SKM-1 treated with dmso at 0.1 percent for 144 hours (cell line): Measurements from ENCODE around the gene MAMDC2.

ENCODE experiments used
- DNase-seq: peaks from one replicate; lab custom pipeline; 2025; ENCODE audit not compliant: unreplicated experiment; lab: John Stamatoyannopoulos, UW

MAMDC2 gene

DNA sequence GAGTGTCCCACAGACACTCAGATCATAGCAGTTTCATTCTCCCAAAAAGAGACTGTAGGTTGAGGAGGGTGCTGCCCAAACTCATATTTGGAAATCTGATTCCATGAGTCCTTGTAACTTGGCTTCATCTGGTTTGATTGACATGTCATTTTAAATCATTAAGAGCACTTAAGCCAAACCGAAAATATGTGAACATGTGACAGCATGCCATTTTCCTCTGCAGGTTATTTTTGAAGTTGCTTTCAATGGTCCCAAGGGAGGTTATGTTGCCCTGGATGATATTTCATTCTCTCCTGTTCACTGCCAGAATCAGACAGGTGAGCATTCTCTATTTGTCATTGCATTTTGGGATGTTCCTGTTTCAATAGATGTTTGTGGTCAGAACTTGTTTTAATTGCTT lies 87.6 kb downstream of the MAMDC2 start:
- DNase-seq = no peak

DNA sequence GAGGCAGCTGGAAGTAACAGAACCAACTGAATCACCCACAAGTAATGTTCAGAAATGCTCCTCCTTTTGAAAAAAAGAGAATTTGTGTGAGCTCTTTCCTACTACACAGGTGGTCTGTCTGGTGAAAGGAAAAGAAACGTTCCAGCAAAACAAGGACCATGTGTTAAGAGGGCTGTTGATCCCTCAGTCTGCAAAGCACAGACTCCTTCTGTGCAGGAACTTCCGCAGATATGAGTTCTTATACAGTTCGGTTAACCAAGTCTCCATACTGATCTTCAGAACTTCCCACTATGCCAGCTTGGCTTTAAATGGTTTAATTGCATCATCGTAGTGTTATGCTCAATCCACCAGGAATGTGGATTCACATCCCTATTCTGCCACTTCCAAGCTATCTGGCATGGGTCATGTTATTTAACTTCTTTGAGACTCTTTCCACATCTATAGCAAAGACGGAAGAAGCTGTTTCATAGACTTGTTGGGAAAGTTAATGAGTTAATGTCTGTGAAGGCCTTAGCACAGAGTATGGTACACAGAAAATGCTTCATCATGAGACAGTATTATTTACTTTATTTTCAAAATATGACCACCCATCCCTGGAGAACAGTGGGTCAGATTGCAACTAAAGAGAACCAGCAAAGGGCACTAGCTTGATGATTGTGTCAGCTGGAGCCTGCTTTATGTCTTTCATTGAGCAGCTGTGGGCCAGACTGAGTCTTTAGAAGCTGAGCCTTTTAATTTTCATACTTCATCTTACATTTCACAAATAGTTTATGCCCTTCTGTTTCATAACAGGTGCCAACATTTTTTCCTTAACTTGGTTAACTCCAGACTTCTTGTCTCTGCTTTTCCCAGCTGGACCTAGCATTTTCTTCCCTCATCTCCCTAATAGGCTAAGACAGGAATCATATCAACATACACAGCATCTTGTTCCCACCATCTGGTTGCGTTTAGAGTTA lies 89.9 kb downstream of the MAMDC2 start:
- DNase-seq = no peak

DNA sequence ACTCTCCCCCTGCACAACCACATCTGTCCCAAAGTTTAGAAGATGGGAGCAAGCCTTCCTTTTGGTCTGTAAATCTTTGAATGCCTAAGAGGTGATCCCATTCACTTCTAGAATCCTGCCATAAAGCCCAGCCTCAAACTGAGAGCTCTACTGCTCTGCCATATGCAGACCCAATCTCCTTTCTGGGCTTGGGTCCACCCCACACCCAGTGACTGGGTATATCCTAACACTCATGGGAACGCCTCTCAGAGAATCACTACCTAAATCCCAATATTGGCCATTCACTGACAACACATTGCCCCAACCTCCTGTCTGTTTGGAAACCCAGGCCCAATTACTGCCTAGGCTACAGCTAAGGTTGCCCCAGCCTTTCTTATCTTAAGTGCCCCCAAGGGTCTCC lies 90.7 kb downstream of the MAMDC2 start:
- DNase-seq = no peak

DNA sequence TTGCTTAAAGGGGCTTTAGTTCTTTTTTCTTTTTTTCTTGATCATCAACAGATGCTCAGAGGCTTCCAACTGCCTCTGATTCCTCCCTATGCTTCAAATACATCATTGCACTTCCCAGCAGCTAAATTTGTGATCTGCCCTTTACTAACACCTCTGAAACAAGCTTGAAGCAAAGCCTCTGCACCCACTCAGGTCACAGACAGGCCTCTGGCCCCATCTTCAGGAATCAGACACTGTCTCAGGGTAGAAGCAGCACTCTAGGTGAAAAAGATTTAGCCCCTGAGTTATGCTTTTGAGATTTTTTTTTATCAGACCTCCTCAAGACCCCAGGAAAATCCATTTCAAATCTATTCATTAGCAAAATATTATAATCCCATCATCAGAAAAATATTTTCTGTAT lies 91.5 kb downstream of the MAMDC2 start:
- no peak for DNase-seq

DNA sequence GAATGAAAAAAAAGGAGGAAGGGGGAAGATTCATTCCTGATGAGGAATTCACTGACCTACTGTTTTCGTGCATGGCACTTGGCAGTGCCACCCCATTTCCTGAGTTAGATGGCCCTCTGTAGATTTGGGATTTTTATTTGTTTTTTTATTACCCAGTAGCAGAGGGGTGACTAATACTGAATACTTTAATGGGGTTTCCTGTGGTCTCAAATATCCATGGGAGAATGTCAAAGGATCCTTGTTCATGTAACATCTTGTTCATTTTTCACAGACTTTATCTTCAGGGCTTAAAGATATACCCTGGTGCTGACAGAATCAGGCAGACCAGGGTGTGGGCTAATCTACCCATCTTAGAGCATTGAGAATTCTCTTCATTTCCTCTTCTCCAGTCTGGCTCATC lies 93.0 kb downstream of the MAMDC2 start:
- no peak for DNase-seq

DNA sequence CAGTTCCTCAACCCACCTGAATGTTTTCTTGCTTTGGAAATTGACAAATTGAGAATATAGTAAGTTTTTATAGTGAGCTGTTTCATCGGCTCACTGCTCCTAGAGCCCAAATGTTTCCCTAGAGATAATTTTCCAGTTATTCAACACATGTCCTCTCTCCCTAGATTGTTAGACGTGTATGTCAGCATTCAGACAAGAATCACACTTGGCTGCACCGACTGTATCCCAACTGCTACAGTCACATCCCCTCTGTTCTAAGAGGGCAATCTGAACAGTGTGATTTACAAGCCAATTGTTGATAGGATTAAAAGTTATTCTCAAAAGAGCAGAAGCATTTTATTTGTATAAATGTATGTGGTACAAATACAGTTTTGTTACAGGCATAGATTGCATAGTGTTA lies 93.9 kb downstream of the MAMDC2 start:
- DNase-seq = no peak

DNA sequence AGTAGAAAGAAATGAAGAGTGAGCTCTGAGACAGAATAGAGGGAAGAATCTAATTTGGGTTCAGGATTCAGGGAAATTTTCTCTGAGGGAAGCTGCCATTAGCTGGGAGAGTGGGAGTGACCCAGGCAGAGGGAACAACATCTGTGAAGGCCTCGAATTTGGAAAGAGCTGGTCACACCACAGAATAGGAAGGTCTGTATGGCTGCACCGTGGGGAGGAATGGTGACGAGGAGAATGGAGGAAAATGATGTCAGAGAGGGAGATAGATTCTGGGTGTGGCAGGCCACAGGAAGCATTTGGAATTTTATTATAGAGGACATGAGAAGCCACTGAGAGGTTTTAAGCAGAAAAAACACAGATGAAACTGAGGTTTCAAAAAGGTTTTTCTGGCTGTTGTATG lies 98.5 kb downstream of the MAMDC2 start:
- DNase-seq = no peak

DNA sequence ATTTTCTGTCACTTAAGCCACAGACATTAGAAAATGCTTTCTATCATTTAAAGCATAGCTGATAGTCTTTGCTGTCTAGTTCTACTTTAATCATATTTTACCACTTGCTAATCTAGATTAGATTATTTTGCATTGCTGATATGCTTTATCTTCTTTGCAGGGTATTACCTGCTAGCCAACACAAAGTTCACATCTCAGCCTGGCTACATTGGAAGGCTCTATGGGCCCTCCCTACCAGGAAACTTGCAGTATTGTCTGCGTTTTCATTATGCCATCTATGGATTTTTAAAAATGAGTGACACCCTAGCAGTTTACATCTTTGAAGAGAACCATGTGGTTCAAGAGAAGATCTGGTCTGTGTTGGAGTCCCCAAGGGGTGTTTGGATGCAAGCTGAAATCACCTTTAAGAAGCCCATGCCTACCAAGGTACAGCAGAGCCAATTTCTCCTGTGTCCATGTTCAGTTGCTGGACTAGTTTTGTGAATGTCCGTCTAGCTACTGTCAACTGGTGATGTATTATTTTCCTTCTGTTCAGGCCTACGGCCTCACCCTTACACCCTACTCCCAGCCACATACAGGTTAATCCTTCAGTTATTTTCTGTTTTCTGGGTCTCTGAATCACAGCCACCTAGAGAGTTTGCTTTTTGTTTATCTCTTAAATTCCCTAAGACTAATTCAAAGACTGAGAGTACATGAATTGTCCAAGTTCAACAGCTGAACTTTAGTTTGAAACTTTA lies 99.9 kb downstream of the MAMDC2 start:
- DNase-seq = no peak

DNA sequence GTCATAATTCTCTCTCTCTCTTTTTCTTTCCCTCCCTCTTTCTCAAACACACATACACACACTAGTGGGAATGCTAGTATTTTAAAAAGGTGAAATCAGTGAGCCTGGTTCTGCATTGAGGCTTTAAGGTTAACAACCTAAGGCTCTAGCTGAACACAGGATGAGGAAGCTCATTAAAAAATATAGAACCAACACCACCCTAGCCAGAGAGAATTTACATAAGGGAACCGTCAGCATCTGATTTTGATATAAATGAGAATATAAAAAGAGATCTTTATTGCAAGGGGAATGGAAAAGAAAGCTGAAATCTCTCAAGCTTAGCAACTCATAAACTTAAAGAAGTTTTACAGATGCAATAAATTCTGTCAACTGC lies 100.5 kb downstream of the MAMDC2 start:
- DNase-seq = no peak

DNA sequence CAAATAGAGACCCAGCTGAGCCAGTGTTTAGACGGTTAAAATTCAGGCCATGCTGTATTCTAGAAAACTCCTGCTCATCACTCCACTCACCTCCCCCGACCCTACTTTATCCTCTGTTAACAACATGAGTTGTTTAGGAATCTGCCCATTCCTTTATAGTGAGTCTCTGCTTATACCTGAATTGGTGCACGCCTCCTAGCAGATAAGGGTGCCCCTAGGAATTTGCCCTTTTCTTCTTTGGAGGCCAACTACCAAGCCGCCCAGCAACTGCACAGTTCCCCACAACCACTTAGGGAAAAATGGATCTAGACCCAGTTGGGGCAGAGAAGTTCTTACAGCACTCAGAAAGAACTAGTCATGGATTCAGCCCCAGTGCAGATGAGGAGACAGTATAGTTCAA lies 102.3 kb downstream of the MAMDC2 start:
- DNase-seq = no peak

DNA sequence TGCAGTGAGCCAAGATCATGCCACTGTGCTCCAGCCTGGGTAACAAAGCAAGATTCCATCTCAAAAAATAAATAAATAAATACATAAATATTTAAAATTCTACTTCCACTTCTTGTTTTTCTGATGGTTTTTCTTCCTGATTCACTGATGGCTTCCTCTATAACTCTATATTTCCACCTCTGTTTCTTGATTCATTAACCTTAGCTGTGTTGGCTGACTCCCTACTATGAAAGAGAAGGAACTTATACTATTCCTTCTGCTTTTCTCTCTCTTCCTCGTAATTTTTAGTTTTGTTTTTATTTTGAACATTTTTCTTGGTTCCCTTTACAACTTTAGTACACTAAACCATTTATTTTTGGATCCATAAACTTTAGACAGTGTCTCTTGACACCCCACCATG lies 103.5 kb downstream of the MAMDC2 start:
- DNase-seq = no peak

DNA sequence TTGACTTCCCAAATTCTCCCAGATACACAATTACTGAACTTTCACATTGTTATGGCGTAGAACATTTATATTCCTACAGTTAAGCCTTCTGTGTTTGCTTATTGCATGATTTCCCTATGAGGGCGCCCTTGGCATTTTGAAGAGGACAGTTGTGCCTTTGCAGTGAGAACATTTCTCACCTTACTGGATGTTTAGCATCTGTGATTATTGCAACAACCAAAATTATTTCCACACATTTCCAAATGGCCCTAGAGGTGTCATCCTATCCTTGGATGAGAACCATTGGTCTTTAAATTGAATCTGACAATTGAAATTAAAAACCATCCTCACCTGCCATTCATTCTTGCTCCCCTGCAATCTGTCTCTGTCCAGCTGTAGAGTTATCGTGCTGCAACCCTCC lies 104.0 kb downstream of the MAMDC2 start:
- DNase-seq = no peak

DNA sequence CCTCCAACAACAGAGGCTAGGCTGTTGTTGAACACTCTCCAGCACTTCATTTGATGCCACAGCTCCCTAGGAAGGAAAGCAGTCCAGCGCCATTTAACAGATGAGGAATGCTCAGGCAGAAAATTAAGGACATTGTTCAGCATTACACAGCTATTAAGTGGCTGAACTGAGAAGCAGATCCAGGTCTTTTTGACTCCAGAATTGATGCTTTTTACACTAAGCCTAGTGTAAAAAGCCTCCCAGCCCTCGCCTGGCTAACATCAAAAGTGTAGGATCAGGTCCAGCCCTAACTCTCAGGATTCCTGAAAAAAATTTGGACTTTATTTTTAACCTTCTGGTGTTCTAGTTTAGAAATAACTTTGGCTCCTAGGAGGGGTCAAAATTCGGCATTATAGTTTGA lies 108.7 kb downstream of the MAMDC2 start:
- no peak for DNase-seq

DNA sequence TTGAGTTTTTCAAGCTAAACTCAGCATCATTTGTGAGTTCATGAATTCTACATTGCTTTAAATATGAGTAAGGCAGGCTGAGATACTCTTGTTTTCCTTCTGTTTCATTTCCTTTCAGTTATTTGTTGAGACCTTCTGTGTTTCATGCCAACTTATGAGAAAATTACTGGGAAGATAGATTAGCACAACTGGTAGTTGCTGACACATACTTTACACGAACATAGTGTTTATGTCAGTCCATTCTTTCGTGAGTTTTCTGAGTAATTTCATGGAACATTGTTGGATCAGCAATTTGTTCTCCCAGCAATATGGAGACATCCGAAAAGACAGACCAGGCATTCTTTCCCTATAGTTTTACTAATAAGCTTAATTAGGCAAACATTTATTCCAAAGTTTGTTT lies 113.1 kb downstream of the MAMDC2 start:
- no peak for DNase-seq

DNA sequence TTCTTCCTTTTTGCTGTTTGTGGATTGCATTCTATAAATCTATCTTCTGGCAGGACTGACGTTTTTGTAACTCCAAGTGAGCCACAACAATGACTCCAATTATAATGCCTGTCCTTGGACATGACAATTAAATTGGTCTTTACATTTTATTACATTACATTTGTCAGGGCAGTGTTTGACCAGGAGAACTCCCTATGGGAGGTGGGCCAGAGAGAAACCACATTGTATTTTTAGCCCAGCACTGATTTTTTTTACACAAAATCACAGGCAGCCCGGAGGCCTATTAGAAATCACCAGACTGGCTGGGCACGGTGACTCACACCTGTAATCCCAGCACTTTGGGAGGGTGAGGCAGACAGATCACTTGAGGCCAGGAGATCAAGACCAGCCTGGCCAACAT lies 116.0 kb downstream of the MAMDC2 start:
- no peak for DNase-seq

DNA sequence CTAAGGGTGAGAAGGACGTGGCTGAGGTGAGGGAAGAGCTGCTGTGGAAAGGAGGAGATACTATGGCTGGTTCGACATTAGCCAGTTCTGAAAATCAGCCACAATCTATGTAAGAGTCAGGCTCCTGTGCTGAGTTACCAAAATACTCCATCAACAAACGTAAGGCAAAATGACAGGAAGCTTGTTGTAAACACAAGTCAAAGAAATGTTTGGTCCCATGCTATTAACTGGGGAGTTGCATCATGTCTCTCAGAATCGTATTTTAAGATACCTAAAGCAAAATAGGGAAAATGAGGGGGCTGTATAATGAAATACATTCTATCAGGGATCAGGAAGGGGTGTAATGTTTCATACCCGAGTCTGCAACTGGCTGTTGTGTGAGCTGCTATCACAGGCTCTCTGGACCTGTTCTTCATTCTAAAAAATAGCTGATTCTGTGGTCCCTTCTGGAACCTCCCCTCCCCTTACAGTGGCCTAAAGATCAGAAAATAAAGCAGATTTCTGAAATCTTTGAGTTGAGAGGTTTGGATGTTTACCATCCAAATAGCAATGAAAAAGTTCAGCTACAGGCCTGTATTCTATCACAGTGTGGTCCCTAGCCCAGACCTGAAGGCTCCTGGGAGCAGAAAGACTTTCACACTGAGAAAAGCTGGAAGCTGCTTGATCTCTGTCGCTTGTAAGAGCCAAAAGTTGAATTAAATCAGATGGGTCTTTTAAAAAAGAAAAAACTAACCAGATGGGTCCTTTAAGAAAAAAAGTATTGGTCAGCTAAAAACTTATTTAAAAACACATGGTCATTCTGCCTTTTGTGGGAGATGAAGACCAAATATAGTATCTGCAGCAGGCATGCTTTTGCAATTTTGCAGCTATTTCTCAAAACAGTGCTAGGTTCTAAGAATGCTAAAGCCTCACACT lies 117.3 kb downstream of the MAMDC2 start:
- DNase-seq = no peak

DNA sequence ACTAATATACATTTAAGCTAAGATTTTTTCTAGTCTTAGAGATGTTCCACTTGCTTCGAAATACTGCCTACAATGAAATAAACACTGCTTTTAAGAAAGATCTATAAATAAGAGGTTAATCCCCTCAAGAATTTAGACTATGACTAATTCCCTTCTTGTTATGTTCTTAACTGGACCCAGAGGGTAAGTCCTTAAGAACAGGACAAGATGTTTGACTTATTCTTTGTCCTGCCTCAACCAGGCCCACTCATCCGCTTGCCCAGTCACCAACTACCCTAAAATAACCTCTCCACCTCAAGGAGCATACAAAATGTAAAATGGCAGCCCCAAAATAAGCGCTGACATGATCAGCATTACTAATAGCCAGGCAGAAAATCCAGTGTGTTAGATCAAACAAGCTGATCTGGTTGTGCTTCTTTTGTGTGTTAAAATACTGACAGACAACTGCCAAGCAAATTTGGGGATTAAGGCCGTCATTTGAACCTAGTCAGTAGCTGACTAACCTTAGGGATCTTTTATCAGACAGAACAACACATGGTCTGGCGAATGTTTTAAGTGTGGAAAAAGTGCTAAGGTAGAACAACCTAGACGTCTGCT lies 121.5 kb downstream of the MAMDC2 start:
- no peak for DNase-seq

DNA sequence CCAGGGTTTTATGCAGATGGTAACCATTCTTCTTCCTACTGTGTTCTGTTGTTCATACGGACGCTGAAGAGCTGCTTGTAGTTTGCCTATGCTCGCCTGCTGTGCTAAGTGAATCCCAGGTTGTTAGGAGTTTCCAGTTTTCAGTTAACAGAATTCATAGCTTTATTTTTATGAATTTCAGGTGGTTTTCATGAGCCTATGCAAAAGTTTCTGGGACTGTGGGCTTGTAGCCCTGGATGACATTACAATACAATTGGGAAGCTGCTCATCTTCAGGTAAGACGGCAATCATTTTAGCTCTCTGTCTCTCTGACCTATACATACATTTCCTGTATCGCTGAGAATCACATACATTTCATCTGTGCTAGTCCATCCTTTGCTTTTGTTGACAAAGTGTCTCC lies 124.9 kb downstream of the MAMDC2 start:
- DNase-seq = no peak

DNA sequence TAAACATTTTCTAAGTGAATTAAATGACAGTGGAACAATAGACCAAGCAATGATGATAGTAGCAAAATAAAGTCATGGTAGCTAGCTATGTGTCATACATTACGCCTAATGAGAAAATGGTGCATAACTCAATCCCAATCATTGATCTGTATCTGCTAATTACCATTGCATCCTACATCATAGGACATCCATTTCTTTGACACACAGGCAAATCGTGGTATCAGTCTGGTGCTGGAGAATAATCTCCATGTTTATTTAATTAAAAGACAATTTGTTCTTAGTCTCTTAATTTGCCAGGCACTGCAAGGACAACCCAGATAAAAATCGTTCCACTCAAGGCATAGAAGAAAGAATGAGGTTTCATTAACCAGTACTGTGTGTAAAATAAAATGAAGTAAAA lies 125.6 kb downstream of the MAMDC2 start:
- no peak for DNase-seq

DNA sequence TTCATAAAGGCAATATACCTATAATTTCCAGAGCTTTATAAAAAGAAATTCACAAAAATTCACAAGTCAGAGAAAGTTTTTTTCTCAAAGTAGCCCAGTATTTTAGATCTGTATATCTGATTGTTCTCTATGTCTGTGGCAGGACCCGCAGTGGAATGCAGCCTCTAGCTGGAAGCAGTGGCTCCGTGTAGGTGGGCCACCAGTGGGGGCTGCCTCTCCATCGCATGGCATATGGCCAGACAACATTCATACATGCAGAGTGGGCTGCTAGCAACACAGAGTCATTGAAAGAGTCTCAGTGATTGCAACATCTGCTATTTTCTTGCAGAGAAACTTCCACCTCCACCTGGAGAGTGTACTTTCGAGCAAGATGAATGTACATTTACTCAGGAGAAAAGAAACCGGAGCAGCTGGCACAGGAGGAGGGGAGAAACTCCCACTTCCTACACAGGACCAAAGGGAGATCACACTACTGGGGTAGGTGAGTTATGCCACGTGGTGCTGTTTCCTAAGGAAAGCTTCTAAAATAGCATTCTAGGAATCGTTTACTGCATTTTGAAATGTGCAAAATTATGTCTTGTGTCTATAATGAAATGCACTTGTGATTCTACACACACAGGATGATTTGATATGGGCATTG lies 126.6 kb downstream of the MAMDC2 start:
- no peak for DNase-seq

DNA sequence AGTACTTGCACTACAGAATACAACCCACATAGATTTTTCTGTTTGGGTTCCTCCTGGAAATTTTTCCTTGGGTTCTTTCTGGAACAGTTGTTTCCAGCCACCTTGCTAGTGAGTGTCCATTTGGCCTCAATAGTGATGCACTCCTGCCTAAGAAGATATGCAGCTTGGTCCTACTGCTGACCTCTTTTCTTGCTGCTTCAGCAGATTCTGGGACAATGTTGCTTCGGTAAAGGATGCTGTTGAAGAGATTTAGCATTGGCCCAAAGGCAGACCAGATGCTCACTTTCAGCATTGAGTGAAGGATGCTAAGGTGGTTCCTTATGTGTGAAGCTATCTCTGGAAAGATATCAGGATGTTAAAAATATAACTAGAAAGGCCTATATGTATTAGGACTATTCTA lies 128.9 kb downstream of the MAMDC2 start:
- DNase-seq = no peak
